Aorta (tissue), 5 donors: ENCODE data around the gene EXPH5. TPM values are rescaled to one million over a fixed set of nuclear protein-coding genes. Genes with fewer than 3 reads are reported as not detected.

Source experiments
- ATAC-seq: fragments of 200-7000 bp; cut with Tn5 transposase; one replicate; pipeline ENCODE4 v1.9.1; 2022; ENCODE audit warnings: moderate library complexity; ENCODE audit not compliant: low FRiP score
- DNase-seq, 2 donors: peaks; one replicate each; pipeline ENCODE4 v3.0.0-alpha.2; 2020
- H3K27ac ChIP-seq, 2 donors: one replicate each; pipeline ENCODE4 v1.5.1; 2013; ENCODE audit warnings: low read length in 2 of 2, mild to moderate bottlenecking in 2 of 2, moderate library complexity in 2 of 2, control low read depth in 1 of 2, inconsistent platforms in 1 of 2, low read depth in 1 of 2
- H3K27me3 ChIP-seq, 2 donors: one replicate each; pipeline ENCODE4 v1.6.1; 2013; ENCODE audit warnings: control low read depth in 1 of 2, low read length in 1 of 2, mild to moderate bottlenecking in 1 of 2, moderate library complexity in 1 of 2; ENCODE audit not compliant: insufficient read depth in 2 of 2, control insufficient read depth in 1 of 2
- H3K36me3 ChIP-seq, 2 donors: one replicate each; pipeline ENCODE4 v1.6.1; 2013; ENCODE audit warnings: control low read depth in 1 of 2, low read length in 1 of 2, mild to moderate bottlenecking in 1 of 2; ENCODE audit not compliant: insufficient read depth in 2 of 2, control insufficient read depth in 1 of 2
- H3K4me1 ChIP-seq, 2 donors: one replicate each; pipeline ENCODE4 v1.6.1; 2013; ENCODE audit warnings: low read length in 2 of 2, control low read depth in 1 of 2, mild to moderate bottlenecking in 1 of 2, moderate library complexity in 1 of 2; ENCODE audit not compliant: insufficient read depth in 2 of 2, control insufficient read depth in 1 of 2
- H3K4me3 ChIP-seq, 2 donors: one replicate each; pipeline ENCODE4 v1.5.1; 2013; ENCODE audit warnings: low read length in 2 of 2, control low read depth in 1 of 2, mild to moderate bottlenecking in 1 of 2
- H3K9me3 ChIP-seq: one replicate; pipeline ENCODE4 v1.6.1; 2013; ENCODE audit warnings: mild to moderate bottlenecking, low read length; ENCODE audit not compliant: control insufficient read depth
- WGBS, 2 donors: extraction: QIAGEN DNeasy Blood & Tissue Kit; methylation state at CpG; one replicate each; pipeline ENCODE4 v1.1.7; 2013; 5-methylcytosine and 5-hydroxymethylcytosine counted together
- intact Hi-C, 2 donors: fragments of 100-400 bp; cut with DNase I; formaldehyde crosslinking; loops; one replicate each; pipeline versions ENCODE4 v1.14.2 to v1.15.0; 2022
- polyA plus RNA-seq, 2 donors: library from polyadenylated mRNA; stranded (reverse); fragments of 200-250 nt; gene quantifications; one replicate each; pipeline ENCODE4 v1.2.3, GENCODE V29; 2013
- total RNA-seq, 2 donors: library from RNA; stranded (reverse); fragmentation: NEBNext Ultra II Directional; extraction: Animal tissue kit (Norgen Biotek cat#: 25700); gene quantifications; one replicate each; pipeline ENCODE4 v1.2.1, GENCODE V29; 2021
- donor health status: healthy with polysubstance abuse.
- donor health status: Bipolar disorder and iron deficiency.
- donor health status: DM: no; HTN: no; CAD: no.
- donor health status: DM: no; HTN: no; CAD: no.
- donor health status: DM: yes; HTN: yes; CAD: no.

The EXPH5 gene
- total and polyA plus RNA-seq, 4 donors = 0.13 to 4.5 (median 1.2) TPM

DNA sequence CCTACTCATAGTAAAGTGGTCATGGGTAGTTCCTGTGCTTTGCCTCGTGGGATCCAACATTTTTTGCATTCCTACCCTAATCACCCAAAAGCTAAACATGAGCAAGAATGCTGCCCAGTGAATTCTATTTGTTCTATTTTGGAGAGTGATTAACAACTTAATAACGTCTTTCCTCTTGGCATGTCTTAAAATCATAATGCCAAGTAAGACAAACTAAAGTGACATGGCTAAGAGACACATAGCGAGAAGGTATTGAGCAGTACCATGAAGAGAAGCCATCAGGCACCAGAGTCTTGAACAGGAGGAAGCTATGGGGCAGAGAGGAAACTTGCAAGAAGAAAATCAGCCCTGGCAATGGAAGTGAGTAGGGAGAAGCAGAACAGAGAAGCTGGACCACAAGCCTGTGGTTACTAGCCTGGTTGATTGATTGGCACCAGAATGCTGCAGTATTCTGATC lies 32.0 kb downstream of the EXPH5 start:
- H3K4me3 ChIP-seq = no peak overlapping the region
- H3K4me1 ChIP-seq = peaks cover 2 to 6% of the 10 kb centered on the region in 2 donors
- no peaks in the 10 kb centered on the region for H3K36me3 ChIP-seq
- intact Hi-C loops = no loop called here
- peak overlapping the region in 1 of 2 donors; percentile 71 for H3K27ac ChIP-seq
- H3K27me3 ChIP-seq = no peaks in the 10 kb centered on the region
- WGBS, 2 donors = 1 to 5% methylated on average over 3 of the region's 3 CpGs
- DNase-seq (no peak), ATAC-seq (no peak)
- H3K9me3 ChIP-seq = no peaks in the 10 kb centered on the region

DNA sequence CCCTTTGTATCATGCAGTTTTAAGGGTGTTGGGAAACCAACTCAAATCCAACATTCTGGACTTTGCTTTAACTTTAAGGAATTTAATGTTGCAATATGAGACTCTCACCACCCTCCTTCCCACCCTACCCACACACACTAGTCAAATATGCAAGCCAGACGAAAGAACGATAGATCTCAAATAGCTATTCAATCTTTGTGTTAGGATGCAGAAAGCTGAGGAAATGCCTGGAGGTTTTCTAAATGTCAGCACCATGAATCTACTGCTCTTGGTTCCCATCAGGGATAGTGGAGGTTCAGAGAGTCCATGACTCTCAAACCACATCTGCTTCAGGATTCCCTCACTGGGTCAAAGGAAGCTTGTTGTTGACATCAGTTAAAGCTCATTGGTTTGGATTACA lies 33.7 kb downstream of the EXPH5 start:
- DNase-seq = no peak
- WGBS, 2 donors = 6 to 15% methylated on average over 2 of the region's 2 CpGs
- intact Hi-C loops = no loop called here
- H3K4me3 ChIP-seq = no peak overlapping the region
- no peaks in the 10 kb centered on the region for H3K27me3 ChIP-seq
- H3K36me3 ChIP-seq = no peaks in the 10 kb centered on the region
- no peak for ATAC-seq
- H3K27ac ChIP-seq = no peak overlapping the region
- H3K4me1 ChIP-seq = peaks cover 2 to 6% of the 10 kb centered on the region in 2 donors
- H3K9me3 ChIP-seq = no peaks in the 10 kb centered on the region

DNA sequence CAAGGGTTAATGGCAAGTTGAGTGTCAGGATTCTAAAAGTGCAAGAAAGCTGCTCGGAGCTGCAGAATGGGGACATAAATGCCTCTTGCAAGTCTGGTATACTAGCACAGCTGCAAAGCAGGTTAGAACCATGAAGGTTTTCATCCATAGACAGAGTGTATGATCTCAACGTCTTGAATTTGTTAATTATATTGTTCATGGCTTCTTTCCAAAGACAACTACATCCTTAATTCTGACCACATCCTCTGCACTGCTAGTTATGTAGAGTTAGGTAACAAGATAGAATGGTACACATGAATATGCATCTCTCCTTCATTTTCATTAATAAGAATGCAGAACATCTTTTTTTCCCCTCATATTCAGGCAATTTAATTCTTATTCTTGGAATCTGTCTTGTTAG lies 34.2 kb downstream of the EXPH5 start:
- Histone ChIP-seq H3K4me1 (peaks cover 2 to 6% of the 10 kb centered on the region in 2 donors), H3K4me3 (no peak overlapping the region), H3K27me3 (no peaks in the 10 kb centered on the region), H3K27ac (no peak overlapping the region), H3K36me3 (no peaks in the 10 kb centered on the region), H3K9me3 (no peaks in the 10 kb centered on the region)
- intact Hi-C loops = no loop called here
- ATAC-seq = no peak
- WGBS, 2 donors = 0 to 4% methylated on average over 2 of the region's 2 CpGs
- DNase-seq = no peak

DNA sequence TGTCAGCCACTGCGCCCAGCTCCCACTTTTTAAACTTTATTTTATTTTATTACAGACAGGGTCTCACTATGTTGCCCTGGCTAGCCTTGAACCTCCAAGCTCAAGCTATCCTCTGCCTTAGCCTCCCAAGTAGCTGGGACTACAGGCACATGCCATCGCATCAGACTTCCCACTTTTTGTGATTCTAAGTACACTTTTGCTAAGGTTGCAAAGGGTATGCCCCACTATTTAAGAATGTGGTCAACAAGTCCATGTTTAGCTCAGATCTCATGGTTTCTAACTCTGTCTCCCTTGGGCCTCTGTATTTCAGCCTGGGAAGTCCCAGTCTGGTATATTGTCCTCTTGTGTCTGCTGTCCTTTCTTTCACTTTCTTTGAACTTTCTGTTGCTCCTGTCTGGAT lies 35.3 kb downstream of the EXPH5 start:
- intact Hi-C loops = no loop called here
- DNase-seq (no peak), ATAC-seq (no peak)
- Histone ChIP-seq H3K4me3 (no peak overlapping the region), H3K9me3 (no peaks in the 10 kb centered on the region), H3K4me1 (peaks cover 2 to 6% of the 10 kb centered on the region in 2 donors), H3K36me3 (no peaks in the 10 kb centered on the region), H3K27me3 (no peaks in the 10 kb centered on the region), H3K27ac (no peak overlapping the region)
- WGBS, 2 donors = 97 to 100% methylated on average over 2 of the region's 2 CpGs

DNA sequence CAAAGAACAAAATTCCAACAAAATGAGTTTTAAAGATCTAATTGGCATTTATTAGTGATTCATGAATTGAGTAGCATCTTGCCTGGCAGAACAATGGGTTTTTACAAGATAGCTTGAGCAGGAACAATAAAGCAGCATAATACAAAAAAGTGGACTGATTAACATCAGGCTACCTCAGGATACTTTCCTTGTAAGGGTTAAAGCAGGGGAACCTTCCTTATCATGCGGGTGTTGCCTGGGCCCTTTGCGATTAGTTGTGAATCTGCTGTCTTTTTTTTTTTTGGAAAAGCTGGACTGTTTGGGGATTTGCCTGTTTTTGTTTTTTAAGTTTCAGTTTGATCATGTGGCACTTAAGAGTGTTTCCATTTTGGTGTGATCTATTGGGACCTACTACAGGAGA lies 37.5 kb downstream of the EXPH5 start:
- Histone ChIP-seq H3K9me3 (no peaks in the 10 kb centered on the region), H3K27me3 (no peaks in the 10 kb centered on the region), H3K4me1 (peaks cover 1 to 2% of the 10 kb centered on the region in 2 donors), H3K4me3 (no peak overlapping the region), H3K36me3 (no peaks in the 10 kb centered on the region), H3K27ac (no peak overlapping the region)
- ATAC-seq = no peak
- intact Hi-C loops = no loop called here
- DNase-seq = no peak
- WGBS, 2 donors = 81 to 88% methylated on average over 2 of the region's 2 CpGs

DNA sequence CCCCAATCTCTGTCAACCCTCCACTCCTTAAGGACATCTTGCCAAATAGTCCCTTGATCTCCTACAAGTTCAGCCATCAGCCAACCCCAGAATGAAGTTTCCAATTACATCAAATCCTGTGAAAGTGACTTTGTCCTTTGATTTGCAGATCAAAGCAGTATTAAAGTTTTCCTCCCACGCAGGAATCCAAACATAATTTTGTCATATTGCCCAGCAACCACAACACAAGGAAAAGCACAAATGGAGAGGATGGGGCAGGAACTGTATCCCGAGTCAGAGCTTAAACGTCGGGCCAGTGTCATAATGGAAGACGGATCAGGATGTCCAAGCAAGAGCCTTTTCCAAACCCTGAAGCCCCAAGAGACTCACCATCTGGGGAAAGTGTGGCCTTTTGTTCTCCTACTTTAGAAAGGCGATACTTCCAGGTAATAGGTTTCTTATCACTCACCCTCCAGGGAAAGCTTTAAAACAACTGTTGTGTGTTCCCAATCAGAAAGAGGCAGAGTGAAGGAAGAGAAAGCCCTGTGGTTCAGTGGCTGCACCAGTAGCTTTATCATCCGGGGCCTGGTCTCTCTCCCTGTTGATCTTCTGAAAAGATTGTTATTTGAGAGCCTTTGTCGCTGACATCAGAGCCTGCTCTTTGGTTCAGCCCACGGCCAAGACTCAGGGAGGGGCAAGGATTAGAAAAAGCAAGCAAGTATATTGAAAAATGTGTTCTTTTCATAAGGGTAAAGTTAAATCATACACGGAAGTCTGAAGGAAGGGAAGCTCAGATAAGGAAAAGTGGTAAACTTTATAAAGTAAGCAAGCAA lies 41.7 kb downstream of the EXPH5 start:
- H3K36me3 ChIP-seq = no peaks in the 10 kb centered on the region
- 57 to 59% methylated on average over 10 of the region's 10 CpGs for WGBS, 2 donors
- H3K4me1 ChIP-seq = no peaks in the 10 kb centered on the region
- no peak for DNase-seq
- ATAC-seq = peak; percentile 43
- no peak overlapping the region for H3K27ac ChIP-seq
- intact Hi-C loops = no loop called here
- H3K4me3 ChIP-seq = no peak overlapping the region
- no peaks in the 10 kb centered on the region for H3K9me3 ChIP-seq
- no peaks in the 10 kb centered on the region for H3K27me3 ChIP-seq

DNA sequence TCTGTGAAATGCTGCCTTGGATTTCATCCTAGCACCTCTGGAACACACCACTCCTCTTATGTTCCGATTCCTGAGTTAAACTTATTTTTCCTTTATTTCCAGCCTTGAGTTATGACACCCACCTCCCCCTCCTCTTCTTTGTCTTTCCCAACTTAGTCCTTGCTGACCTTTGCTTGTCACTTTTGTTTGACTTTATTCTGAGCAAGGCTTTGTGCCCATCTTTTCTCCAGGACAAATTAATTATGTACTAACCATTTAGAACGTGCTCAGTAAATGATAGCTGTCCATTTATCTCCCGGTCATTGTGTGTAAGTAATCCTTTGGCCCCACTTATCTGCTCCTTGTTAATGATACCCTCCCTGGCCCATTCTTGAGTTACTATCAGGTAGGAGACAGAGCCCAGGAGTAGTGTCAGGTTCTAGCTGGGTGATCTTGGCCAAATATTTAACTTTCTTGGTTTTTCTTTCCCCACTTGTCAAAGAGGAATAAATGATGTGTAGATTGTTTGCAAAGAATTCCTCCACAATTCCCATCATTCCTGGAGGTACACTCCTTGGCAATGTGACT lies 44.2 kb downstream of the EXPH5 start:
- DNase-seq = no peak

DNA sequence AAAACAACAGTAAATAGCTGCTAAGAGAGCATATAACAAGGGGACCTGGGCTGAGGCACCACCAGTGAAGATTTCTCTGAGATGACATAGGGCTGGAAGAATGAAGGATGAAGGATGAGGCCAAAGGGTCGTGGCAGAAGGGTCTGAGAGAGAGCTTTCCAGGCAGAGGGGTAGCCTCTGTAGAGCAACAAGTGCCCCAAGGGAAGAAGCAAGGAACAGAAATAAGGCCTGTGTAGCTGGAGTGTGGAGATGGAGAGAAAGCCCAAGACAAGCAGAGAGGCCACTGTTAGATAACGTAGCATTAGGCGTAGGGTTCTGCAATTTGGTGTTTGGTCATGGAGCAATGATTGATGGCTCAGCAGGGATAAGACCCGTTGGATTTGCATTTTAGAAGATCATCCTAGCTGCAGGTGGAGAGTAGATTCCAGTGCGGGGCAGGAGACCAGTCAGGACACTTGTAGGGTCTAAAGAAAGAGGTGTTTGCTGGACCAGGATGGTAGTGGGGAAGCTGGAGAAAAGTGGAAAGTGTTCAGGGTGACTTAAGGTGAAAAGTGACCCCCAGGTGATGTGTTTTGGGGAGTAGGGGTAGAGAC lies 47.6 kb downstream of the EXPH5 start:
- Histone ChIP-seq H3K4me1 (no peaks in the 10 kb centered on the region), H3K4me3 (no peak overlapping the region), H3K27ac (no peak overlapping the region), H3K9me3 (no peaks in the 10 kb centered on the region), H3K36me3 (no peaks in the 10 kb centered on the region), H3K27me3 (no peaks in the 10 kb centered on the region)
- 77 to 85% methylated on average over 5 of the region's 5 CpGs for WGBS, 2 donors
- no peak for ATAC-seq
- no peak for DNase-seq
- intact Hi-C loops = no loop called here

More for the DNA sequence above, 44.2 kb downstream of the EXPH5 start:
- Histone ChIP-seq H3K36me3 (no peaks in the 10 kb centered on the region), H3K27ac (no peak overlapping the region), H3K27me3 (no peaks in the 10 kb centered on the region), H3K9me3 (no peaks in the 10 kb centered on the region), H3K4me1 (no peaks in the 10 kb centered on the region), H3K4me3 (no peak overlapping the region)
- intact Hi-C loops = no loop called here
- ATAC-seq = no peak
- WGBS, 2 donors = 77 to 79% methylated on average over 3 of the region's 3 CpGs
